Measurements from ENCODE around the gene FBXL14.

Gene FBXL14

DNA sequence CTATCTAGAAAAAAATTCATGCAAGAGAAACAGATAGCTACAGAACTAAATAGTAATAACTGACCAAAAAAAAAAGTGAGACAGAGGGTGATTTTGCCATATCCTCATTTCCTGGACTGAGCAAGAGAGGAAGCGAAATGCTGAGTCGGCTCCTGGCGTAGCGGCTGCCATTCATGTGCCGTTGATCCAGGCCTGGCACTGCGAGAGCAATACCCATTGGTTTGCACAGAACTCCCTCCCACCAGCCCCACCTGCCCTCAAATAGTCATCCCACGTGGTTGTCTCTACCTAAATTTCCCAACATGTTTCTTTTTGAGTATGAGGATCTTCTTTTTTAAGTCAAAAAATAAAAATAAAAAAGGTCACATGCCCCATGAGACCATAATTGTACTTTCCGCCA lies 25.2 kb upstream of the FBXL14 start:
- TF ChIP-seq, protein P1, sequence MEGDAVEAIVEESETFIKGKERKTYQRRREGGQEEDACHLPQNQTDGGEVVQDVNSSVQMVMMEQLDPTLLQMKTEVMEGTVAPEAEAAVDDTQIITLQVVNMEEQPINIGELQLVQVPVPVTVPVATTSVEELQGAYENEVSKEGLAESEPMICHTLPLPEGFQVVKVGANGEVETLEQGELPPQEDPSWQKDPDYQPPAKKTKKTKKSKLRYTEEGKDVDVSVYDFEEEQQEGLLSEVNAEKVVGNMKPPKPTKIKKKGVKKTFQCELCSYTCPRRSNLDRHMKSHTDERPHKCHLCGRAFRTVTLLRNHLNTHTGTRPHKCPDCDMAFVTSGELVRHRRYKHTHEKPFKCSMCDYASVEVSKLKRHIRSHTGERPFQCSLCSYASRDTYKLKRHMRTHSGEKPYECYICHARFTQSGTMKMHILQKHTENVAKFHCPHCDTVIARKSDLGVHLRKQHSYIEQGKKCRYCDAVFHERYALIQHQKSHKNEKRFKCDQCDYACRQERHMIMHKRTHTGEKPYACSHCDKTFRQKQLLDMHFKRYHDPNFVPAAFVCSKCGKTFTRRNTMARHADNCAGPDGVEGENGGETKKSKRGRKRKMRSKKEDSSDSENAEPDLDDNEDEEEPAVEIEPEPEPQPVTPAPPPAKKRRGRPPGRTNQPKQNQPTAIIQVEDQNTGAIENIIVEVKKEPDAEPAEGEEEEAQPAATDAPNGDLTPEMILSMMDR (IDR thresholded peaks at IDR 0.05; ENCODE audit: insufficient read depth, low read depth, low read length, missing control alignments): no peak
- DNase-seq (ENCODE audit: low read depth): peak; percentile 71
- no peak overlapping the region for H3K4me3 ChIP-seq (ENCODE audit: low read depth, low read length)

DNA sequence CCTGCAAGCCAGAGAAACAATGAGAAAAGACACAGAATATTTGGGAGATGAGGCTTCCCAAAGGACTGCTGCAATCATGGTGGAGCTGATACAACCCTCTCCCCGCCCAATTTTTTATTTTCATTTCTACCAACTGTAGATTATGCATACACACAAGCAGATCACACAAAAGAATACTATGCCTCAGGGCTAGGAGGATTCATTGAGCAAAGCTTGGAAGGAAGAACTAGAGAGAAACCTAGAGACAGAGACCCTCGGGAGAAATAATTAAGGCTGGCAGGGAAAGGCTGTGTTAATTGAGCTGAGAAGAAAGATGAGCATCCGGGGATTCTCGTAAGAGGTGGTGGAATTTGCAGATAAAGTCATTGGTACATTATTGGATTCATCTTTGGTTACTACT lies 24.8 kb upstream of the FBXL14 start:
- H3K4me3 ChIP-seq (ENCODE audit: low read depth, low read length): no peak overlapping the region
- no peak for DNase-seq (ENCODE audit: low read depth)
- TF ChIP-seq, protein P1 (IDR thresholded peaks at IDR 0.05; ENCODE audit: insufficient read depth, low read depth, low read length, missing control alignments): no peak

DNA sequence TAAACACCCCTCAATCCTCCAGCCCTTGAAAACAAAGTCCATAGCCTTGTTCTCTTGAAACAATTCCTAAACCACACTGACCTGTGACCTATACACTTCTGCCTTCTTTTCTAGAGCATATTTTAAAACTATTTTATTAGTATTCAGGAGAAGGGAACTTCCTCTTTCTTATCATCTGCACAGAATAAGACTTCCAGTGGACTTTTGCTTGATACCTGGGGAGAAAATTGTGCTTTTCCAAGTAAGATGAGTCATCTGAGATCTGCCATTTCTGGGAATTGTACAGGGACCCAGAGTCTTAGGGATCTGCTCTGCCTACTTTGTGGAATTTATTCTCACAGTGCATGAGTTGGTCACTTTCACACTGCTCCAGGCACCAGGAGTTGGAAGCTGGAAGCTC lies 24.1 kb upstream of the FBXL14 start:
- TF ChIP-seq, protein P1 (IDR thresholded peaks at IDR 0.05; ENCODE audit: insufficient read depth, low read depth, low read length, missing control alignments): no peak
- no peak for DNase-seq (ENCODE audit: low read depth)
- H3K4me3 ChIP-seq (ENCODE audit: low read depth, low read length): no peak overlapping the region

DNA sequence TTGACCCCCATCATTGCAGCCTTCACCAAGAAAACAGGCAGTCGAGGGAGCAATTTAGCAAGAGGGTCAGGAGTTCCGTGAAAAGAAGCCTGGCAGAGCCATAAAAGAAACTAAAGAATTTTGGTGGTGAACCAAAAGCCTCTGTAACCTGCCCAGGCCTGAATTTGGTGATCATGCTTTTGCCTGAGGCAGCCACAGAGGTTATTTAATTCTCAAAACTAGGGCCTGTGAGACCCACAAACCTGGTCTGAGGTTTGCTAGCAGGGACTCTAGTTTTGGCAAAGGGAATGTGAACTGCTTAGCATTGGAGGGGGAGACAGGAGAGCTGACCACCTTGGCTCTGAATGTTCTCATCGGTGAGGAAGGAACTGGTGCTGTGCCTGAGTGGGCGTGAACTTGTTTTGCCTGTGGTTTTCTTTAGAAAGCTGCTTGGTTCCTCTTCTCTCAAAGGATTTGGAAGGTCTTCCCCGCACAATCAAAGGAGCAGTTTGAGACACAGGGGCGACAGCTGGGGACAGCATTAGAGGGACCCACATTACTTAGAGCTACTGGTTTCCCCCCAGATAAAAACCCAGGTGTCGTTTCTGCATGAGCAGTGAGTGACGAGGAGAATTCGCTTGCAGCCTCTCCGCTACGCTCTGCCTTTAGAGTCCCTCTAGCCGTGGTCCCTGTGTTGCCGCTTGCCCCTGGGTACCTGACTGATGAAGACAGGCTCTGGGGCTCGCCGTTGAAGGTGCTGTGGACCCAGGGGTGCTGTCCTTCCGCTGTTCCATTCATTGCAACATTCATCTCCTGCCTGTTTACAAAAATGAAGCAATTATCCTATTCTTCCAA lies 22.1 kb upstream of the FBXL14 start:
- TF ChIP-seq, protein P1 (IDR thresholded peaks at IDR 0.05; ENCODE audit: insufficient read depth, low read depth, low read length, missing control alignments): no peak
- H3K4me3 ChIP-seq (ENCODE audit: low read depth, low read length): no peak overlapping the region
- peak; percentile 54 for DNase-seq (ENCODE audit: low read depth)

DNA sequence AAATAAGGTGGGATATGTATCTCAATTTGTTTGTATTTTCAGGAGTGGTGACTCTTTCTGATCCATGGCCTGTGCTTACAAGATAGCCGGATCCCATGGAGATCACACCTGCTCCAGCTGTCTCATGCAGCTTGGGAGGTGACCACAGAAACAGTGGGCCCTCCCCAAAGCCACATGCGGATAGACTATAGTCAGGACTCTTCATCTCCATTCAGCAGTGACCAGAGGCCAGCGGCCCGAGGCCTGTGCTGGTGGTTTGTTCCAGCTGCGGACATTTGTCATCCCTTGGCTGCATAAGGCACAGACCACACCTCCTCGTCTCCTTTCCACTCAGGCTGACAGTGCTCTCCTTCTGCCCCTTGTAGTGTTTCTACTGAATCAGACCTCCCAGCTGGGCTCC lies 20.0 kb upstream of the FBXL14 start:
- TF ChIP-seq, protein P1 (IDR thresholded peaks at IDR 0.05; ENCODE audit: insufficient read depth, low read depth, low read length, missing control alignments): no peak
- H3K4me3 ChIP-seq (ENCODE audit: low read depth, low read length): no peak overlapping the region
- DNase-seq (ENCODE audit: low read depth): no peak

DNA sequence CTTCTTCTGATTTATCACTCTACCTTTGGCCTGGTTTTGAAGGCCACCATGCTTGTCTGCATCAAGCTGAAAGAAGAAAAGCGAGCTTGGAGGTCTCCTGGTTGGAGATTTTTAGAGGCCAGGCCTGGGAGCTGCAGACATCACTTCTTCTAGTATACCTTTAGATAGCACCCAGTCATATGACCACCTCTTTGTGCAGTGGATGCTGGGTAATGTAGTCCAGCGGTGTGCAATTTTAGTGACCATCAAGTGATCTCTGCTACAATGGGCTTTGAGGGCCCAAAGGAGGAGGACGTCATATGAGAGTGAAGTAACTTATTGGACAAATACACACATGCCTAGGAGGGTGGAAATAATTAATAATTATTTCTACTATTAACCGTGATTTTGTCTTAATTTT lies 19.5 kb upstream of the FBXL14 start:
- H3K4me3 ChIP-seq (ENCODE audit: low read depth, low read length): no peak overlapping the region
- TF ChIP-seq, protein P1 (IDR thresholded peaks at IDR 0.05; ENCODE audit: insufficient read depth, low read depth, low read length, missing control alignments): no peak
- DNase-seq (ENCODE audit: low read depth): no peak
